Aorta (tissue), 5 donors: ENCODE data around the gene SLC44A4. TPM values are rescaled to one million over a fixed set of nuclear protein-coding genes. Genes with fewer than 3 reads are reported as not detected.
"Not testable (repeated sequence)": the region's sequence is repeated elsewhere in the genome, so short reads cannot be mapped to it uniquely, and the experiment has no call there.

ENCODE experiments used
- ATAC-seq: fragments of 200-7000 bp; cut with Tn5 transposase; one replicate; pipeline ENCODE4 v1.9.1; 2022; ENCODE audit warnings: moderate library complexity; ENCODE audit not compliant: low FRiP score
- DNase-seq, 2 donors: peaks; one replicate each; pipeline ENCODE4 v3.0.0-alpha.2; 2020
- H3K27ac ChIP-seq, 2 donors: one replicate each; pipeline ENCODE4 v1.5.1; 2013; ENCODE audit warnings: low read length in 2 of 2, mild to moderate bottlenecking in 2 of 2, moderate library complexity in 2 of 2, control low read depth in 1 of 2, inconsistent platforms in 1 of 2, low read depth in 1 of 2
- H3K27me3 ChIP-seq, 2 donors: one replicate each; pipeline ENCODE4 v1.6.1; 2013; ENCODE audit warnings: control low read depth in 1 of 2, low read length in 1 of 2, mild to moderate bottlenecking in 1 of 2, moderate library complexity in 1 of 2; ENCODE audit not compliant: insufficient read depth in 2 of 2, control insufficient read depth in 1 of 2
- H3K36me3 ChIP-seq, 2 donors: one replicate each; pipeline ENCODE4 v1.6.1; 2013; ENCODE audit warnings: control low read depth in 1 of 2, low read length in 1 of 2, mild to moderate bottlenecking in 1 of 2; ENCODE audit not compliant: insufficient read depth in 2 of 2, control insufficient read depth in 1 of 2
- H3K4me1 ChIP-seq, 2 donors: one replicate each; pipeline ENCODE4 v1.6.1; 2013; ENCODE audit warnings: low read length in 2 of 2, control low read depth in 1 of 2, mild to moderate bottlenecking in 1 of 2, moderate library complexity in 1 of 2; ENCODE audit not compliant: insufficient read depth in 2 of 2, control insufficient read depth in 1 of 2
- H3K4me3 ChIP-seq, 2 donors: one replicate each; pipeline ENCODE4 v1.5.1; 2013; ENCODE audit warnings: low read length in 2 of 2, control low read depth in 1 of 2, mild to moderate bottlenecking in 1 of 2
- H3K9me3 ChIP-seq: one replicate; pipeline ENCODE4 v1.6.1; 2013; ENCODE audit warnings: mild to moderate bottlenecking, low read length; ENCODE audit not compliant: control insufficient read depth
- WGBS, 2 donors: extraction: QIAGEN DNeasy Blood & Tissue Kit; methylation state at CpG; one replicate each; pipeline ENCODE4 v1.1.7; 2013; 5-methylcytosine and 5-hydroxymethylcytosine counted together
- intact Hi-C, 2 donors: fragments of 100-400 bp; cut with DNase I; formaldehyde crosslinking; loops; one replicate each; pipeline versions ENCODE4 v1.14.2 to v1.15.0; 2022
- polyA plus RNA-seq, 2 donors: library from polyadenylated mRNA; stranded (reverse); fragments of 200-250 nt; gene quantifications; one replicate each; pipeline ENCODE4 v1.2.3, GENCODE V29; 2013
- total RNA-seq, 2 donors: library from RNA; stranded (reverse); fragmentation: NEBNext Ultra II Directional; extraction: Animal tissue kit (Norgen Biotek cat#: 25700); gene quantifications; one replicate each; pipeline ENCODE4 v1.2.1, GENCODE V29; 2021
- donor health status: healthy with polysubstance abuse.
- donor health status: Bipolar disorder and iron deficiency.
- donor health status: DM: no; HTN: no; CAD: no.
- donor health status: DM: no; HTN: no; CAD: no.
- donor health status: DM: yes; HTN: yes; CAD: no.

Gene SLC44A4
- total and polyA plus RNA-seq, 4 donors: 0.31 to 12.0 (median 1.0) TPM

DNA sequence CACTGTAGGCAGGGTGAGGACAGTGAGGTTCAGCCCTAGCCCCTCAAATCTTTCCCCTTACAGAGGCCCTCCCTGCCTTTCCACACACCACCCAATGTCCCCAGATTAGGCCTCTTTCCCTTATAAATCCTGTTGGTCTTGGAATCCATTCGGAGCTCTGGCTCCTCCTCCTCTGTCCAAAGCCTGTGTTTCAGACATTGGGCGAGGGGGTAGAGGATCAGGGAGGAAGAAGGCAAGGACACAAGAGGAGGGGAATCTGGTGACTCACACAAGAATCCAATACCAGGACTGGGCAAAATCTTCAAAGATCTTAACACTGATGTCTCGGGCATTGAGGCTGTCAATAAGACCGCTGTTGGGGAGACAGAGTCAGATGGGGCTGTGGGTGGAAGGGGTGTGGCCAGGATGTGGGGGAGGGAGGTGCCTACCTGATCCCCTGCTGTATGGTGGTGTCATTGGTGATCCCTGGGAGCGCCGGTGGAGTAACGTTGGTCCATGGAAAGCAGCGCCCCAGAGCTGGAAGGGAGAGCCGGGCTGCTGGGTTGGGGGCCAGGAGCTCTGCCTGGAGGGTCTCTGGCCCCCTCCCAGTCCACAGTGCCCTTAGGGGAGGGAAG lies 7.6 kb downstream of the SLC44A4 start:
- Histone ChIP-seq H3K36me3 (no peaks in the 10 kb centered on the region), H3K27ac (no peak overlapping the region), H3K27me3 (no peaks in the 10 kb centered on the region), H3K4me3 (no peak overlapping the region), H3K4me1 (no peaks in the 10 kb centered on the region), H3K9me3 (no peaks in the 10 kb centered on the region)
- ATAC-seq (no peak), DNase-seq (no peak)
- 47 to 62% methylated on average over 9 of the region's 9 CpGs for WGBS, 2 donors
- intact Hi-C loops: no loop called here

DNA sequence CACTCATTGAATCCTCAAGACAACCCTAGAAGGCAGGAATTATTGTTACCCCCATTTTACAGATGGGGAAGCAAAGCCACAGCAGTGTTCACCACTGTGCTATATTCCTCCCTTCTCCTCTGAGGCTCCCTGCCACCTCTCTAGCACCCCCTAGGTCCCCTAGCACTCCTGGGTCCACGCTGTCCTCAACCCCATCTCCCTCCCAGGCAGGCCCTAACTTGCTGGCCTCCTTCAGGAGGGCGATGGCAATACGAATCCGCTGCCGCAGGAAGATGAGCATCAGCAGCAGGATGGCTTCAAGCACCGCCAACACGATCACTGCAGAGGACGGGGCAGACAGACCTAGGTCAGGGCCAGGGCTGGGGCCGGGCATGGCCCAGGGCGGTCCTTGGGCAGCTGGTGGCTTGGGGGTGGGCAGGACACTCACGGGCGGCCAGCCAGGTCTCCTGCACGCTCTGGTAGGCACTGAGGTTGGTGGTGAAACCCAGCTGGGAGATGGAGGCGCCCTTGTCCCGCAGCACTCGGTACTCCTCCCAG lies 8.3 kb downstream of the SLC44A4 start:
- Histone ChIP-seq H3K9me3 (no peaks in the 10 kb centered on the region), H3K4me1 (no peaks in the 10 kb centered on the region), H3K4me3 (no peak overlapping the region), H3K36me3 (no peaks in the 10 kb centered on the region), H3K27ac (no peak overlapping the region), H3K27me3 (no peaks in the 10 kb centered on the region)
- DNase-seq (no peak), ATAC-seq (no peak)
- intact Hi-C loops: no loop called here
- 64 to 68% methylated on average over 16 of the region's 16 CpGs for WGBS, 2 donors

DNA sequence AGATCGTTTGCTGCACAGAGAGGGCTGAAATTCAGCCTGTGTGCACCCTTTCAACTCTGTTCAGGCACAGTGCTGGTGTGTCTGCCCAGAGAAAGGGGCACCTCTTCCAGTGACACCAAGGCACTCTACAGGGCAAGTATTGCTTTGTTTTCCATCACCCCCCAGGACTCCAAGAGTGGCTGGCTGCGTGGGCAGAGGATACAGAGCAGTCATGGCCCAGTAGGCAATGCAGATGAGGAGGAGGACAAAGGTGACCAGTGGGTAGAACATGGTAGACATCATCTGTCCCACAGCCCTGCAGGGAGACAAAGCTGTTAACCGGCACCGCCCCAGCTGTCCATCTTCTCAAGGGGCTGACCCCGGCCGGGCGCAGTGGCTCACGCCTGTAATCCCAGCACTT lies 9.5 kb downstream of the SLC44A4 start:
- WGBS, 2 donors: 80 to 83% methylated on average over 8 of the region's 8 CpGs
- H3K27ac ChIP-seq: no peak overlapping the region
- H3K9me3 ChIP-seq: no peaks in the 10 kb centered on the region
- no peaks in the 10 kb centered on the region for H3K4me1 ChIP-seq
- no peaks in the 10 kb centered on the region for H3K27me3 ChIP-seq
- ATAC-seq: no peak
- H3K36me3 ChIP-seq: no peaks in the 10 kb centered on the region
- DNase-seq: no peak
- no peak overlapping the region for H3K4me3 ChIP-seq
- intact Hi-C loops: loop anchor here in 1 of 2 donors (10.0 kb wide), 1 partner anchor 185 kb away; the partner anchor contains the start of gene LY6G5C

DNA sequence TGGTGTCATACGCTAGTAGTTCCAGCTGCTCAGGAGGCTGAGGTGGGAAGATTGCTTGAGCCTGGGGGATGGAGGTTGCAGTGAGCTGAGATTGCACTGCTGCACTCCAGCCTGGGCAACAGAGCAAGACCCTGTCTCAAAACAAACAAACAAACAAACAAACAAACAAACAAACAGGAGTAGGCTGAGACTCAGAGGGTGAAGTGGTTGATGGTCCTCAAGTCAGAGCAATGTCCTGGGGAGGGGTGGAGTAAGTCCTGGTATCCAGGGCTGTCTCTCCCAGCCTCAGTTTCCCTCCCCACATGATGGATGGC lies 10.2 kb downstream of the SLC44A4 start:
- not testable (repeated sequence) for ATAC-seq, H3K27me3 ChIP-seq, H3K36me3 ChIP-seq, DNase-seq, H3K9me3 ChIP-seq, H3K4me1 ChIP-seq, H3K27ac ChIP-seq, H3K4me3 ChIP-seq
- intact Hi-C loops: loop anchor here in 1 of 2 donors (10.0 kb wide), 1 partner anchor 184 kb away; the partner anchor contains the start of gene LY6G5C
- 73 to 83% methylated on average over 1 of the region's 1 CpG for WGBS, 2 donors

DNA sequence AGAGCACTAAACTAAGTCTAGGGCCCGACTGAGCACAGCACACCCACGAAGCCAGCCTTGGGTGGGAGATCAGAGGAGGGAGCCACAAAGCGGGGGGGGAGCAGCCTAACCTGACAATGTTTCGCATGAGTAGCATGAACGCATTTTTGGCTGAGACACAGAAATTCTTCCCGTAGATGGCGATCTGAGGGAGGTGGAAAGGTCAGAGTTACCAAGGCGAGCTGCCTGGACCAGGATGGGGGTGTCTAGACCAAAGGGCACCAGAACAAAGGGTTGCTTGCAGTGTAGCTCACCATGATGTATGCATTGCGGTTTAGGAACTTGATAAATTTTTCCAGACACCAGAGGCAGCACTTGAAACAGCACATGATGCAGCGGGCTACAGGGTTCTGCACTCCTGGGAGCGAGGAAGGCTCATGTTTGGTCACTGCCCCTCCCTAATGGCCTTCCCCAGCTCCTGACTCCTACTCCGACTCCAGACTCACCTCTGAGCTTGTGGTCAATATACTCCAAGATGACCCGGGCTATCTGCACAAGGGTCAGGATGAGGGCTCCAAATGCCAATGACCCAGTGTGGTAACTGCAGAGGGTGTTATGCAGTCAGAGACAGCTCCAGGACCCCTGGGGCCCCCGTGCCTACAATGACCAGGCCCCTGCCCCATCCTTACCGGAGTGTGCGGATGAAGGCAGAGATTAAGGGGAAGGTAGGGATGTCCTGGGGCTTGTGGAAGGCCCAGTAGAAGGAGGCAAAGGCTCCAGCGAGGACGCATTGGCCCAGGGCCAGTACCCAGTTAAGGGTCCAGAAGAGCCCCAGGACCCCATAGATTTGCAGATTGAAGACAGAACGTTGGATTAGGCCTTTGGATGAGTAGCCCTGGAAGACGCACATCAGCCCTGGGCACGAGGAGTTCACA lies 13.3 kb downstream of the SLC44A4 start:
- no peak overlapping the region for H3K27ac ChIP-seq

DNA sequence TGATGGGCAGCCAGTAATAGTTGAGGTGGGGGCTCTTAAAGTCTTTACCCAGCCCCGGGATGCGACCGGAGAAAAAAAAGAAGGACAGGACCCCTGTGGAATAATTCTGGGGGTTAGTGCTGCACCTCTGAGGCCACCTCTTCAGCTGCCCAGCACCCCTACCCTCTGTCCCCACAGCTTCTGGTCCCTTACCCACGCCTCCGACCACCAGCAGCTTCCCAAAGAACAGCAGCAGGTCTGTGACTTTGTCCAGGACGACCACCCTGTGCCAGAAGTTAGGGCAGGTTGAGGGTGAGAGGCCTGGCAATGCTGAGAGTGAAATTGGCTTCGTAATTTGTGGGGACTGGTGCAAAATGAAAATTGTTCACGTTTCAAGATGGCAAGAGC lies 14.0 kb downstream of the SLC44A4 start:
- Histone ChIP-seq H3K27ac (no peak overlapping the region), H3K4me3 (no peak overlapping the region), H3K9me3 (no peaks in the 10 kb centered on the region), H3K36me3 (no peaks in the 10 kb centered on the region), H3K4me1 (no peaks in the 10 kb centered on the region), H3K27me3 (no peaks in the 10 kb centered on the region)
- ATAC-seq (no peak), DNase-seq (no peak)
- intact Hi-C loops: loop anchor here in 1 of 2 donors (10.0 kb wide), 1 partner anchor 180 kb away; the partner anchor contains the start of gene LY6G5C
- WGBS, 2 donors: 81 to 82% methylated on average over 8 of the region's 8 CpGs

More for the DNA sequence above, 13.3 kb downstream of the SLC44A4 start:
- no peaks in the 10 kb centered on the region for H3K36me3 ChIP-seq
- no peaks in the 10 kb centered on the region for H3K9me3 ChIP-seq
- DNase-seq (no peak), ATAC-seq (no peak)
- no peaks in the 10 kb centered on the region for H3K27me3 ChIP-seq
- intact Hi-C loops: loop anchor here in 1 of 2 donors (10.0 kb wide), 1 partner anchor 181 kb away; the partner anchor contains the start of gene LY6G5C
- no peaks in the 10 kb centered on the region for H3K4me1 ChIP-seq
- no peak overlapping the region for H3K4me3 ChIP-seq
- 85 to 88% methylated on average over 21 of the region's 21 CpGs for WGBS, 2 donors

DNA sequence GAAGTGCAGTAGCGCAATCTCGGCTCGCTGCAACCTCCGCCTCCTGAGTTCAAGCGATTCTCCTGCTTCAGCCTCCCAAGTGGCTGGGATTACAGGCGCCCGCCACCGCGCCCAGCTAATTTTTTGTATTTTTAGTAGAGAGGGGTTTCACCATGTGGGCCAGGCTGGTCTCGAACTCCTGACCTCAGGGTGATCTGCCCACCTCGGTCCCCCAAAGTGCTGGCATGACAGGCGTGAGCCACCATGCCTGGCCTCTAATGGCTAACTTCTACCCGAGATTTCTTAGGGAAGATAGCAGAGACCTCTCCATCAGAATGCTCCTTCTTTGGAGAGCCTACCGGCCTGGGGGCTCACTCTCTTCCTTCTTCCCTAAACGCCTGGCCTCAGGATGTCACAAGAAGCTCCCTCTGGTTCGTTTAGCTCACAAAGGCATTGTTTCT lies 14.7 kb downstream of the SLC44A4 start:
- H3K36me3 ChIP-seq, ATAC-seq, H3K4me1 ChIP-seq, H3K4me3 ChIP-seq, H3K9me3 ChIP-seq, DNase-seq, H3K27me3 ChIP-seq: not testable (repeated sequence)
- intact Hi-C loops: loop anchor here in 1 of 2 donors (10.0 kb wide), 1 partner anchor 179 kb away; the partner anchor contains the start of gene LY6G5C
- 20 to 22% methylated on average over 16 of the region's 16 CpGs for WGBS, 2 donors
- H3K27ac ChIP-seq: peak overlapping the region in 1 of 2 donors; percentile 10

DNA sequence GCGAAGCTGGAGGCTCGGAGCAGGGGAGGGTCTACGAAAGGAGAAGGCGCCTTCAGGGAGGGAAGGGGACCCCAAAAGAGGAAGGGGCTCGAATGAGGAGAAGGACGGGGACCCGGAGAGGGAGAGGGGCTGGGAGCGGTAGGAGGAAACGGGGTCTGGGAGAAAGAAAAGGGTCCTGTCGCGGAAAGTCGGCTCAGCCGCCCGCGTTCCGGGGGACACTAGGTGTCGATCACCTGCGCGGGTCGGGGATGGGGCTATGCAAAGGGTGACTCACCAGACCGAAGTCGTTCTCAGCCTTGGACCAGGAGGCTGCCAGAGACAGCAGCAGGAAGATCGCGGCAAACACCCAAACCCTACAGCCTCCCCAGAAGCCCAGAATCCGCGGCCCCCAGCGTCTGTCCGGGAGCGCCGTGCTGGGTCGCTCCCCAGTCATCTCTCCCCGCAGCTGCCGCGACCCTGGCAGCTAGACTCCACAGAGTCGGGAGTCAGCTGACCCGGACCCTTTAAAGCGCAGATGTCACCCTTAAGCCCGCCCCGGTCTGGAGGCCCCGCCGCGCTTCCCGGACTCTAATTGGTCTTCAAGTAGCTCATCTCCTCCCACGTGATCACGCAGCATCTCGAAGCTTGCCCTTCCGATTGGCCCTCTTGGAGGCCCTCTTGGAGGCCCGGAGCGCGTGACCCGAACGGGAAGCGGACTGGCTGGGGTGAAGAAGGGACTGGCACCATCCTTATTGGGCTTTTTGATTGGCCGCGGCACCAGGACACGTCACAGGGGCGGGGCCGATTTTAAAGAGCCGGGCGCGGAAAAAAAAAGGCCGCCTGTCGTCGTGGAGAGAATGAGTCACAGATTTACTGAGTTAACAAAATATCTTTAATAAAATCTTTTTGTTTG lies 16.2 kb downstream of the SLC44A4 start, which contains the start of gene NEU1:
TSS of gene NEU1 (minus strand) at position 478 of the 892 bp plus-strand sequence. CDS start at position 433, 45 bp downstream.
- Histone ChIP-seq H3K27ac (peak within 1 kb of the TSS in 1 of 2 donors; percentile 74), H3K4me1 (no peaks in the 10 kb centered on the region), H3K4me3 (peak within 1 kb of the TSS; percentile 43 to 48), H3K9me3 (no peaks in the 10 kb centered on the region), H3K36me3 (no peaks in the 10 kb centered on the region), H3K27me3 (no peaks in the 10 kb centered on the region)
- intact Hi-C loops: loop anchor here in 1 of 2 donors (2.0 to 10.0 kb wide), 2 partner anchors 28 to 178 kb away; partner anchors contain the start of gene LY6G5C
- ATAC-seq: peak; percentile 98
- 0 to 1% methylated on average over 58 to 64 of the region's 64 CpGs for WGBS, 2 donors
- DNase-seq: peak; percentile 99 to 100
